ENCODE data around the gene P4HTM.
A peak's percentile ranks its signal among the peaks of the same experiment; 100 is the strongest.

Gene P4HTM

DNA sequence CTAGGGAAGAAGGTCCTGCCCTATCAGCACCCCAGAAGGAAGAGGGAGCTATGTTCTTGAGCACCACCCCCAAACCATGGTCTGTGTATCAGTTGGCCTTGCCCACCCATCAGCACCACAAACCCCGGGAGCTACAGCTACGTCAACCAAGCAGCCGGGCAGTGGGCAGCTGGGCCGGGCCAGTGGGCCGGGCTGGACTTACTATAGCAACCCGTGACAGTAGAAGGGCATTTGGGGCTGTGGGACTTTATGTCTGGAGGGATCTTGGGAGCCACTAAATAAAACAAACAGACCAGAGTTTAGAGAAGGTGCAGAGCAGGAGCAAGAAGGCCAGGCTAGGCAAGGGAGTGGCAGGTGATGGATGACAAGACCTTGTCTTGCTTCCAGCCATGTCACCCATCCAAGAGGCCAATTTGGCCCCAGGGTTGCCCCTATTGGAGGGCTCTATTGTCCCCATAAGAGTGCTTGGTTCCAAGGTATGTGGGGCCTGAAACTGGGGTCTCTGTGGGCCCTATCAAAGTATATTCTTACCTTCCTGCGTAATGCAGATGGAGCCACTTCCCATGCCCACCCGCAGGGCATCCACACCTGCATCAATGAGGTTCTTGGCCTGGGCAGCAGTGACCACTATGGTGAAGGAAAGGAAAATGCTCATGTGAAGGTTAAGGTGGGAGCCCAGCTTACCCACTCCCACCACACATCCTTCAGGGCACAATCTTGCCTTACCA is 35.9 kb downstream of the P4HTM start:
- Histone ChIP-seq H4K20me1 (ENCODE audit: insufficient read depth, low read length, poor library complexity, severe bottlenecking) (peaks cover 45% of the 10 kb centered on the region), H3K79me2 (ENCODE audit: insufficient read depth, low read length) (peaks cover 73% of the 10 kb centered on the region), H3F3A (ENCODE audit: low read depth) (peaks cover 3% of the 10 kb centered on the region; the same call in 1 of the 2 replicates), H3K9ac (ENCODE audit: low read depth, low read length, poor library complexity, severe bottlenecking) (no peak overlapping the region), H3K9me3 (ENCODE audit: insufficient read depth, low read depth, low read length) (no peaks in the 10 kb centered on the region), H2AFZ (ENCODE audit: low read length) (no peak overlapping the region), H3K4me1 (ENCODE audit: insufficient read depth, low read length, poor library complexity, severe bottlenecking) (peaks cover 47% of the 10 kb centered on the region), H3K27me3 (ENCODE audit: insufficient read depth, low read length, poor library complexity, severe bottlenecking) (no peaks in the 10 kb centered on the region), H3K4me2 (ENCODE audit: low read depth, low read length, poor library complexity, severe bottlenecking) (peak overlapping the region; percentile 18), H3K9me2 (replicated peaks; ENCODE audit: low read depth, low read length) (no peaks in the 10 kb centered on the region), H3K36me3 (ENCODE audit: insufficient read depth, low read length) (peaks cover 52% of the 10 kb centered on the region), H3K4me3 (ENCODE audit: low read length, poor library complexity, severe bottlenecking) (no peak overlapping the region)
- TF ChIP-seq, protein P1, sequence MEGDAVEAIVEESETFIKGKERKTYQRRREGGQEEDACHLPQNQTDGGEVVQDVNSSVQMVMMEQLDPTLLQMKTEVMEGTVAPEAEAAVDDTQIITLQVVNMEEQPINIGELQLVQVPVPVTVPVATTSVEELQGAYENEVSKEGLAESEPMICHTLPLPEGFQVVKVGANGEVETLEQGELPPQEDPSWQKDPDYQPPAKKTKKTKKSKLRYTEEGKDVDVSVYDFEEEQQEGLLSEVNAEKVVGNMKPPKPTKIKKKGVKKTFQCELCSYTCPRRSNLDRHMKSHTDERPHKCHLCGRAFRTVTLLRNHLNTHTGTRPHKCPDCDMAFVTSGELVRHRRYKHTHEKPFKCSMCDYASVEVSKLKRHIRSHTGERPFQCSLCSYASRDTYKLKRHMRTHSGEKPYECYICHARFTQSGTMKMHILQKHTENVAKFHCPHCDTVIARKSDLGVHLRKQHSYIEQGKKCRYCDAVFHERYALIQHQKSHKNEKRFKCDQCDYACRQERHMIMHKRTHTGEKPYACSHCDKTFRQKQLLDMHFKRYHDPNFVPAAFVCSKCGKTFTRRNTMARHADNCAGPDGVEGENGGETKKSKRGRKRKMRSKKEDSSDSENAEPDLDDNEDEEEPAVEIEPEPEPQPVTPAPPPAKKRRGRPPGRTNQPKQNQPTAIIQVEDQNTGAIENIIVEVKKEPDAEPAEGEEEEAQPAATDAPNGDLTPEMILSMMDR (conservative IDR thresholded peaks at IDR 0.05; ENCODE audit: low read length) = no peak
- no peak for TF ChIP-seq EZH2phosphoT487 (IDR thresholded peaks at IDR 0.05; ENCODE audit: borderline replicate concordance)

DNA sequence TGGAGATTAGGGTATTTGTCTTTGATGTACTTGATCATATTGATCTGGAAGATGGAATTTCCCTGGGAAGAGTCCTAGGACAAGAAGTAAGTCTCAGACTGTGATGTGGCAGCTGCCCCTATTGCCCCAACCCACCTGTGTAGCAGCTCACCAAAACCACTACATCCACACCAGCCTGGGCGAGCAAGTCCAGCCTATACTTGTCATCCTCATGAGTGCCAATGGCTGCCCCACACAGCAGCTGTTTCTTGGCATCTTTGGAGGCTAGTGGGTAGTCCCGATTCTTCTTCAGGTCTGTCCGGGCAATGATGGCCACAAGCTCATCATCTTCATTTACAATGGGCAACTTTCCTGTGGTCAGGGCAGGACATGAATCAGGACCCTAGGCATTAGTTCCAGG is 36.5 kb downstream of the P4HTM start:
- H3F3A ChIP-seq (ENCODE audit: low read depth) = peaks cover 3% of the 10 kb centered on the region; the same call in 1 of the 2 replicates
- no peak overlapping the region for H2AFZ ChIP-seq (ENCODE audit: low read length)
- H3K9me3 ChIP-seq (ENCODE audit: insufficient read depth, low read depth, low read length) = no peaks in the 10 kb centered on the region
- H3K79me2 ChIP-seq (ENCODE audit: insufficient read depth, low read length) = peaks cover 70% of the 10 kb centered on the region
- H3K4me1 ChIP-seq (ENCODE audit: insufficient read depth, low read length, poor library complexity, severe bottlenecking) = peaks cover 47% of the 10 kb centered on the region
- peaks cover 43% of the 10 kb centered on the region for H4K20me1 ChIP-seq (ENCODE audit: insufficient read depth, low read length, poor library complexity, severe bottlenecking)
- no peaks in the 10 kb centered on the region for H3K27me3 ChIP-seq (ENCODE audit: insufficient read depth, low read length, poor library complexity, severe bottlenecking)
- no peak overlapping the region for H3K9ac ChIP-seq (ENCODE audit: low read depth, low read length, poor library complexity, severe bottlenecking)
- no peak overlapping the region for H3K4me3 ChIP-seq (ENCODE audit: low read length, poor library complexity, severe bottlenecking)
- no peak for TF ChIP-seq EZH2phosphoT487 (IDR thresholded peaks at IDR 0.05; ENCODE audit: borderline replicate concordance)
- TF ChIP-seq, protein P1 (conservative IDR thresholded peaks at IDR 0.05; ENCODE audit: low read length) = no peak
- H3K4me2 ChIP-seq (ENCODE audit: low read depth, low read length, poor library complexity, severe bottlenecking) = peak overlapping the region; percentile 18
- no peaks in the 10 kb centered on the region for H3K9me2 ChIP-seq (replicated peaks; ENCODE audit: low read depth, low read length)
- H3K36me3 ChIP-seq (ENCODE audit: insufficient read depth, low read length) = peaks cover 58% of the 10 kb centered on the region

GRCh38 chr3:49027634-49028033 is 37.6 kb downstream of the P4HTM start:
- H3K27me3 ChIP-seq (ENCODE audit: insufficient read depth, low read length, poor library complexity, severe bottlenecking) = no peaks in the 10 kb centered on the region
- peak overlapping the region; percentile 97 for H3K4me2 ChIP-seq (ENCODE audit: low read depth, low read length, poor library complexity, severe bottlenecking)
- peaks cover 37% of the 10 kb centered on the region for H4K20me1 ChIP-seq (ENCODE audit: insufficient read depth, low read length, poor library complexity, severe bottlenecking)
- peaks cover 3% of the 10 kb centered on the region; the same call in 1 of the 2 replicates for H3F3A ChIP-seq (ENCODE audit: low read depth)
- H3K9me2 ChIP-seq (replicated peaks; ENCODE audit: low read depth, low read length) = no peaks in the 10 kb centered on the region
- peaks cover 69% of the 10 kb centered on the region for H3K36me3 ChIP-seq (ENCODE audit: insufficient read depth, low read length)
- H2AFZ ChIP-seq (ENCODE audit: low read length) = no peak overlapping the region
- peak overlapping the region; percentile 91 for H3K9ac ChIP-seq (ENCODE audit: low read depth, low read length, poor library complexity, severe bottlenecking)
- peaks cover 47% of the 10 kb centered on the region for H3K4me1 ChIP-seq (ENCODE audit: insufficient read depth, low read length, poor library complexity, severe bottlenecking)
- H3K4me3 ChIP-seq (ENCODE audit: low read length, poor library complexity, severe bottlenecking) = peak overlapping the region; percentile 88
- peaks cover 63% of the 10 kb centered on the region for H3K79me2 ChIP-seq (ENCODE audit: insufficient read depth, low read length)
- H3K9me3 ChIP-seq (ENCODE audit: insufficient read depth, low read depth, low read length) = no peaks in the 10 kb centered on the region
- no peak for TF ChIP-seq EZH2phosphoT487 (IDR thresholded peaks at IDR 0.05; ENCODE audit: borderline replicate concordance)
- TF ChIP-seq, protein P1 (conservative IDR thresholded peaks at IDR 0.05; ENCODE audit: low read length) = no peak
